ENCODE measurements around the gene ADGRA3. TPM values are rescaled to one million over a fixed set of nuclear protein-coding genes. Genes with fewer than 3 reads are reported as not detected.
A peak's percentile ranks its signal among the peaks of the same experiment; 100 is the strongest.

Gene ADGRA3
- total RNA-seq, 1 experiment from 2014 or later = 56.5 TPM

DNA sequence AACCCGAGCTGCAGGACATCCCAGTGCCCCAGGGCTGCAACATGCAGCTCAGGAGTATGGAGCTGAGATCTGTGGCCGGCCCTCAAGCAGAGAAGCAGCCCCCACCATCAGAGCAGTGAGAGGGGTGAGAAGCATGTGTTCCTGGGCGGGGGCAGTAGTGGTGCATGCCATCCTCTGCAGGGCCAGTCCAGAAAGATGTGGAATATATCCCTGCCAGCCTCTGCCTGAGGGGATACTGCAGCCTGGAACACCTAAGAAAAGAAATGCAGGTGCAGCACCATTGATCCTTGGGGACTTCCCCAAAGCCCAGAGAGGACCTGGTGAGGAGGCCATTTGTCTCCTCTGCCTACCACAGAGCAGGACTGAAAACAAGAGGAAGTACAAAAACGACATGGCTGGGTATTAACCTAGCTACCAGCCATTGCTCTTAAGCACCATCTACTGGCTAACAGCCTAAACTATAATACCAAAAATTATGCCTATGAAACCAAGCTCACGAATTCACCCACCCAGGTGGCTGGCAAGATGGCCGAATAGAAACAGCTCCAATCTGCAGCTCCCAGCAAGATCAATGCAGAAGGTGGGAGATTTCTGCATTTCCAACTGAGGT is 158.8 kb downstream of the ADGRA3 start:
- no peak overlapping the region for H3K23ac ChIP-seq (ENCODE audit: insufficient read length, low read depth, low read length)
- no peaks in the 10 kb centered on the region for H4K20me1 ChIP-seq (ENCODE audit: control insufficient read depth, insufficient read depth, insufficient read length)
- no CpG with 5 or more reads among the region's 6 CpGs for WGBS (ENCODE audit: extremely low coverage, insufficient read length, low lambda C conversion rate)
- H3K79me1 ChIP-seq (ENCODE audit: insufficient read depth, low read depth, low read length, poor library complexity, severe bottlenecking) = no peaks in the 10 kb centered on the region
- Mint-ChIP-seq H3K4me1 (peaks cover 11 to 13% of the 10 kb centered on the region in 2 experiments), H3K9me3 (peaks cover 3 to 4% of the 10 kb centered on the region in 2 experiments; a peak in 3 of 5 replicates), H3K27ac (no peak overlapping the region), H3K36me3 (ENCODE audit: insufficient read depth in 1 of 3, low read depth in 3 of 3) (peaks cover 0 to 6% (median 6%) of the 10 kb centered on the region in 3 experiments; a peak in 5 of 7 replicates), H3K27me3 (ENCODE audit: low read depth) (no peaks in the 10 kb centered on the region; the same call in 1 of the 2 replicates), H3K4me3 (no peak overlapping the region)
- no peak overlapping the region for H3K9ac ChIP-seq (ENCODE audit: extremely low read depth, insufficient read length, low read length)
- H2BK5ac ChIP-seq (ENCODE audit: insufficient read length, low read length) = no peak overlapping the region
- H2BK12ac ChIP-seq (ENCODE audit: insufficient read length, low read depth, low read length) = no peak overlapping the region
- H3K18ac ChIP-seq (ENCODE audit: insufficient read length, low read depth, low read length) = no peak overlapping the region
- no peaks in the 10 kb centered on the region for H3K9me3 ChIP-seq (ENCODE audit: control insufficient read depth, low read depth, low read length)
- no peak overlapping the region for H3T11ph ChIP-seq (ENCODE audit: low read length)
- H3K14ac ChIP-seq (ENCODE audit: insufficient read depth, low read length) = no peak overlapping the region
- H3K79me2 ChIP-seq (ENCODE audit: insufficient read depth, low read length) = no peaks in the 10 kb centered on the region
- no peak overlapping the region for H3K4ac ChIP-seq (ENCODE audit: low read depth, low read length)
- no peak overlapping the region for H3K4me2 ChIP-seq (ENCODE audit: insufficient read depth, insufficient read length, low read length)
- H3K27me3 ChIP-seq (ENCODE audit: insufficient read depth, low read length) = no peaks in the 10 kb centered on the region
- DNase-seq = no peak
- H2BK120ac ChIP-seq (ENCODE audit: low read depth, low read length, poor library complexity, severe bottlenecking) = no peak overlapping the region
- H4K5ac ChIP-seq (ENCODE audit: insufficient read length, low read depth, low read length) = no peak overlapping the region
- no peak overlapping the region for H2AK5ac ChIP-seq (ENCODE audit: insufficient read length, low read length)
- H4K8ac ChIP-seq (replicated peaks; ENCODE audit: insufficient read length, low read depth, low read length) = no peak overlapping the region
- no peak overlapping the region for H2BK20ac ChIP-seq (ENCODE audit: low read depth, low read length, poor library complexity, severe bottlenecking)
- TF ChIP-seq CTCF (conservative IDR thresholded peaks at IDR 0.05) = peak; percentile 46; the same call in 2 of the 3 replicates
- H3K4me1 ChIP-seq (ENCODE audit: insufficient read depth, low read length) = peaks cover 4% of the 10 kb centered on the region; the same call in 1 of the 2 replicates
- no peak overlapping the region for H3K27ac ChIP-seq (ENCODE audit: insufficient read length, low read depth, low read length)
- H2AFZ ChIP-seq (ENCODE audit: low read length) = no peak overlapping the region
- no peaks in the 10 kb centered on the region for H3K23me2 ChIP-seq (ENCODE audit: insufficient read length, low read depth, low read length, poor library complexity, severe bottlenecking)
- H2BK15ac ChIP-seq (ENCODE audit: low read depth, low read length) = no peak overlapping the region
- no peak overlapping the region for H3K56ac ChIP-seq (ENCODE audit: insufficient read length, low read depth, low read length)
- no peak overlapping the region for H4K91ac ChIP-seq (ENCODE audit: insufficient read length, low read depth, low read length)

All from H9 (cell line).